ENCODE results near the gene RING1.
A peak's percentile ranks its signal among the peaks of the same experiment; 100 is the strongest.

RING1 gene

DNA sequence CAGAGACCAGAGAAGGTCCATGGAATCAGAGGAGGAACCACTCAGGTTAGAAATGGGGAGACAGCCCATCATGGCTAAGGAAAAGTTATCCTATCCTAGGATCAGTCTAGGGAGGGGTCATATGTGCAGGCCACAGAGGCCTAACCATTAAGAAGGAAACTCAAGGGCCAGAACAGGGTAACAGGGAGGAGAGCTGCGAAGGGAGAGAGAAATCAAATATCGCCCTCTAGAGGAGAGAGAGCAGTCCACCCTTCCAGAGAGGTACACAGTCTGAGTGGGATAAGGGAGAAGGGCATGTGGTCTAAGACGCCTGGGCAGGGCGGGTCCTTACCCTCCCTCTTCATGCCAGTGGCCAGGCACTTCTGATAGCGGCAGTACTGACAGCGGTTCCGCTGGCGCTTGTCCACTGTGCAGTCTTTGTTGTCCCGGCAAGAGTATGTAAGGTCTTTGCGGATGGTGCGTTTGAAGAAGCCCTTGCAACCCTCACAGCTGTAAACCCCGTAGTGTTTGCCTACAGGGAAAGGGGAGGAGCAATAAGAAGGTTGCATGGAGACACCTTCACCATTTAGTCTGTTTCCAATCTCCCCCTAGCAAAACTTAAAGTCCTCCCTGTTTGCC is 10.8 kb upstream of the RING1 start:
- TF ChIP-seq EP300 (IDR thresholded peaks at IDR 0.05; ENCODE audit: borderline replicate concordance) (no peak), MAX (IDR thresholded peaks at IDR 0.05) (no peak), TEAD4 (IDR thresholded peaks at IDR 0.05) (no peak), RAD21 (IDR thresholded peaks at IDR 0.05; ENCODE audit: low read depth) (peak; percentile 71)

GRCh38 chr6:33198159-33198852 is 10.0 kb upstream of the RING1 start:
- TF ChIP-seq TCF12 (IDR thresholded peaks at IDR 0.05; ENCODE audit: low read depth) (no peak), RAD21 (IDR thresholded peaks at IDR 0.05; ENCODE audit: low read depth) (no peak), TAF1 (IDR thresholded peaks at IDR 0.05; ENCODE audit: low read depth) (no peak), ZBTB7A (IDR thresholded peaks at IDR 0.05; ENCODE audit: low read depth) (no peak), EGR1 (IDR thresholded peaks at IDR 0.05) (no peak), CEBPB (IDR thresholded peaks at IDR 0.05) (no peak), NFIC (IDR thresholded peaks at IDR 0.05) (no peak), EP300 (IDR thresholded peaks at IDR 0.05; ENCODE audit: borderline replicate concordance) (no peak), TEAD4 (IDR thresholded peaks at IDR 0.05) (no peak), USF1 (IDR thresholded peaks at IDR 0.05) (no peak)

DNA sequence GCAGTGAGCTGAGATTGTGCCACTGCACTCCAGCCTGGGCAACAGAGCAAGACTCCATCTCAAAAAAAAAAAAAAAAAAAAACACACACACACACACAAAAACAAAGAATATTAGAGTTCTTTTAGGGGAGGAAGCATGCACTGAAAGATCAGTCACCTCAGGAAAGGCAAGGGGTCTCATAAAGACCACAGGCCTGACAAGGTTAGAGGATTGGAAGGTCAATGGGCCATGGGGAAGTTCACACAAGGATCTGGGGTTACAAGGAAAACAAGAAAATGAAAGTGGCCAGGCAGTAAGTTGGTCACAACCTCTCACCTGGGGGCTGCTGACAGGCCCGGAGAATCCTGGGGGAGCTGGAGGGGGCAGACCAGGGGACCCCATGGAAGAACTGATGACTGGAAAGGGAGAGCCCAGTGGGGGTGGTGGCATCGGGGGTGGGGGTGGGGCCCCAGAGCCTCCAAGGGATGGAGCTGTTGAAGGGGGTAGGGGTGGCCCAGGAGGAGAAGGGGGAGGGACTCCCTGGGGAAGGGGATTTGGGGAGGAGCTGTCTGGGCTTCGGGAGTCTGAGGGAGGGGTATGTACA is 9.4 kb upstream of the RING1 start:
- TF ChIP-seq TAF1 (IDR thresholded peaks at IDR 0.05; ENCODE audit: low read depth) (no peak), EGR1 (IDR thresholded peaks at IDR 0.05) (no peak), ZBTB7A (IDR thresholded peaks at IDR 0.05; ENCODE audit: low read depth) (no peak), RAD21 (IDR thresholded peaks at IDR 0.05; ENCODE audit: low read depth) (no peak), EP300 (IDR thresholded peaks at IDR 0.05; ENCODE audit: borderline replicate concordance) (no peak), TEAD4 (IDR thresholded peaks at IDR 0.05) (no peak), REST (IDR thresholded peaks at IDR 0.05; ENCODE audit: low read depth) (no peak)

GRCh38 chr6:33199687-33200218 is 8.5 kb upstream of the RING1 start:
- TF ChIP-seq ZBTB7A (IDR thresholded peaks at IDR 0.05; ENCODE audit: low read depth) = no peak
- TF ChIP-seq USF1 (IDR thresholded peaks at IDR 0.05) = peak; percentile 30; the same call in 1 of the 2 replicates
- peak; percentile 71 for TF ChIP-seq MAX (IDR thresholded peaks at IDR 0.05)

GRCh38 chr6:33200219-33201146 is 7.8 kb upstream of the RING1 start, which contains the start of the genes RXRB and SLC39A7:
Gene RXRB, minus strand, starts transcription at chr6:33200665. Its CDS starts 189 bp downstream, at chr6:33200476.
Gene SLC39A7, plus strand, starts transcription at chr6:33200867. Its CDS starts 379 bp downstream, at chr6:33201246.
- TF ChIP-seq CEBPB (IDR thresholded peaks at IDR 0.05) (no peak), EP300 (IDR thresholded peaks at IDR 0.05; ENCODE audit: borderline replicate concordance) (peak; percentile 54; the same call in 1 of the 2 replicates), YY1 (IDR thresholded peaks at IDR 0.05; ENCODE audit: low read depth) (peak; percentile 97), USF1 (IDR thresholded peaks at IDR 0.05) (no peak), FOXM1 (IDR thresholded peaks at IDR 0.05; ENCODE audit: borderline replicate concordance, low read depth) (no peak), ZBTB7A (IDR thresholded peaks at IDR 0.05; ENCODE audit: low read depth) (no peak), RAD21 (IDR thresholded peaks at IDR 0.05; ENCODE audit: low read depth) (no peak), EGR1 (IDR thresholded peaks at IDR 0.05) (peak; percentile 49), NFIC (IDR thresholded peaks at IDR 0.05) (no peak), TEAD4 (IDR thresholded peaks at IDR 0.05) (peak; percentile 40; the same call in 1 of the 2 replicates), REST (IDR thresholded peaks at IDR 0.05; ENCODE audit: low read depth) (no peak), TCF12 (IDR thresholded peaks at IDR 0.05; ENCODE audit: low read depth) (peak; percentile 70), CREB1 (IDR thresholded peaks at IDR 0.05; ENCODE audit: low read depth) (no peak), MAX (IDR thresholded peaks at IDR 0.05) (peak; percentile 14; the same call in 1 of the 2 replicates), TAF1 (IDR thresholded peaks at IDR 0.05; ENCODE audit: low read depth) (peak; percentile 89)

All from Ishikawa (cell line).